Measurements from ENCODE around the gene SLC6A1. TPM values are rescaled to one million over a fixed set of nuclear protein-coding genes. Genes with fewer than 3 reads are reported as not detected.

SLC6A1 gene
- total RNA-seq: under 0.01 TPM in 1 of 2 replicates, not detected in the other

GRCh38 chr3:10992017-10992942, at the start of gene SLC6A1:
SLC6A1 (plus strand) TSS chr3:10992748; CDS start chr3:11017212, 24,464 bp downstream.
- no peak for DNase-seq (ENCODE audit: low read depth, low spot score)

- no peak for DNase-seq (ENCODE audit: low read depth, low spot score)
Measured at GRCh38 chr3:10944866-10945265, 47.7 kb upstream of the SLC6A1 start.

- DNase-seq (ENCODE audit: low read depth, low spot score): no peak
Measured at GRCh38 chr3:10945683-10946287, 46.8 kb upstream of the SLC6A1 start.

- DNase-seq (ENCODE audit: low read depth, low spot score): no peak
Measured at GRCh38 chr3:10946526-10946925, 46.0 kb upstream of the SLC6A1 start.

GRCh38 chr3:10948326-10948725, 44.2 kb upstream of the SLC6A1 start:
- DNase-seq (ENCODE audit: low read depth, low spot score): no peak

- DNase-seq (ENCODE audit: low read depth, low spot score): no peak
Measured at GRCh38 chr3:10949197-10949596, 43.4 kb upstream of the SLC6A1 start.

GRCh38 chr3:10950476-10951294, 41.9 kb upstream of the SLC6A1 start:
- no peak for DNase-seq (ENCODE audit: low read depth, low spot score)

- no peak for DNase-seq (ENCODE audit: low read depth, low spot score)
Measured at GRCh38 chr3:10951295-10951926, 41.1 kb upstream of the SLC6A1 start.

GRCh38 chr3:10952525-10952924, 40.0 kb upstream of the SLC6A1 start:
- DNase-seq (ENCODE audit: low read depth, low spot score): no peak

GRCh38 chr3:10954740-10955139, 37.8 kb upstream of the SLC6A1 start:
- no peak for DNase-seq (ENCODE audit: low read depth, low spot score)

GRCh38 chr3:10955711-10956453, 36.7 kb upstream of the SLC6A1 start:
- DNase-seq (ENCODE audit: low read depth, low spot score): no peak

GRCh38 chr3:10956531-10956930, 36.0 kb upstream of the SLC6A1 start:
- DNase-seq (ENCODE audit: low read depth, low spot score): no peak

GRCh38 chr3:10956986-10957385, 35.6 kb upstream of the SLC6A1 start:
- DNase-seq (ENCODE audit: low read depth, low spot score): no peak

GRCh38 chr3:10957976-10958749, 34.4 kb upstream of the SLC6A1 start:
- no peak for DNase-seq (ENCODE audit: low read depth, low spot score)

GRCh38 chr3:10960255-10960654, 32.3 kb upstream of the SLC6A1 start:
- DNase-seq (ENCODE audit: low read depth, low spot score): no peak

- DNase-seq (ENCODE audit: low read depth, low spot score): no peak
Measured at GRCh38 chr3:10961921-10962320, 30.6 kb upstream of the SLC6A1 start.

GRCh38 chr3:10962481-10963036, 30.0 kb upstream of the SLC6A1 start:
- no peak for DNase-seq (ENCODE audit: low read depth, low spot score)

GRCh38 chr3:10964537-10965167, 27.9 kb upstream of the SLC6A1 start:
- no peak for DNase-seq (ENCODE audit: low read depth, low spot score)

- no peak for DNase-seq (ENCODE audit: low read depth, low spot score)
Measured at GRCh38 chr3:10968401-10968800, 24.1 kb upstream of the SLC6A1 start.

Measured in pulmonary artery endothelial cell (primary cell).